K562 (cell line): ENCODE results near the gene SCGB2B2. TPM values are rescaled to one million over a fixed set of nuclear protein-coding genes. Genes with fewer than 3 reads are reported as not detected.
A peak's percentile ranks its signal among the peaks of the same experiment; 100 is the strongest.

Experiments
- ATAC-seq: fragments of 200-7000 bp; cut with Tn5 transposase; 3 replicates; pipeline ENCODE4 v1.9.1; 2020; ENCODE audit warnings: moderate library complexity
- Bru-seq: library from RNA; stranded (reverse); fragments of 400-500 nt; gene quantifications from one replicate; lab custom pipeline; 2021; lab: Mats Ljungman, UMichigan
- BruChase-seq, 2 experiments: library from RNA; stranded (reverse); fragments of 400-500 nt; gene quantifications; one replicate each; lab custom pipeline; 2021; lab: Mats Ljungman, UMichigan
- BruUV-seq: library from RNA; stranded (reverse); fragments of 400-500 nt; replicated peaks from 2 replicates; lab custom pipeline; 2021; lab: Mats Ljungman, UMichigan
- CTCF ChIA-PET: fragments of 300-600 bp; formaldehyde crosslinking; extraction: SDS; loops from one replicate; lab custom pipeline; 2021; ENCODE audit warnings: low intra/inter-chr PET ratio; lab: Yijun Ruan, JAX
- POLR2A ChIA-PET: fragments of 300-600, 350-650 bp; sonication (Branson Sonifier 250); formaldehyde crosslinking; extraction: SDS; loops from one replicate; lab custom pipeline; 2021; ENCODE audit warnings: antibody characterized with exemption, inconsistent platforms; lab: Yijun Ruan, JAX
- DNase-seq, 4 experiments: peaks; one replicate each; pipeline versions ENCODE4 v3.0.0 to v3.0.0-alpha.2; 2011 to 2018; ENCODE audit warnings: low spot score in 3 of 4, mixed read lengths in 3 of 4; ENCODE audit errors: extremely low read depth in 1 of 4
- FAIRE-seq: peaks from 2 replicates; lab custom pipeline; 2011; peaks lifted over from hg19 to GRCh38; lab: Jason Lieb, UNC
- H2AFZ ChIP-seq: 2 replicates; pipeline ENCODE4 v1.6.0; 2011; ENCODE audit warnings: low read depth, low read length, control low read depth, inconsistent platforms
- H3K27ac ChIP-seq: fragments of 200-600 bp; 3 replicates; pipeline ENCODE4 v1.8.0; 2011; ENCODE audit warnings: low read depth, mild to moderate bottlenecking, control low read depth, inconsistent platforms, low read length, moderate library complexity, mixed read lengths; ENCODE audit errors: extremely low read depth
- H3K27me3 ChIP-seq, 2 experiments: fragments of 300-600 bp in 1 of 2; 2 replicates in 1 of 2; 3 replicates in 1 of 2; pipeline versions ENCODE4 v1.6.0 to v1.8.0; 2011; ENCODE audit warnings: inconsistent platforms in 2 of 2, low read length in 2 of 2, mild to moderate bottlenecking in 1 of 2, mixed read lengths in 1 of 2, moderate library complexity in 1 of 2; ENCODE audit not compliant: control insufficient read depth in 2 of 2, insufficient read depth in 2 of 2
- H3K36me3 ChIP-seq: fragments of 300-600 bp; 3 replicates; pipeline ENCODE4 v1.8.0; 2011; ENCODE audit warnings: mild to moderate bottlenecking, low read length, inconsistent platforms; ENCODE audit not compliant: control insufficient read depth, insufficient read depth
- H3K4me1 ChIP-seq, 2 experiments: fragments of 200-600 bp in 1 of 2; replicated peaks in 1 of 2; 2 replicates in 1 of 2; 3 replicates in 1 of 2; pipeline versions ENCODE4 v1.5.1 to v1.8.0; 2011; ENCODE audit warnings: inconsistent platforms in 2 of 2, low read length in 2 of 2, mild to moderate bottlenecking in 1 of 2, mixed read lengths in 1 of 2, moderate library complexity in 1 of 2; ENCODE audit not compliant: control insufficient read depth in 2 of 2, insufficient read depth in 2 of 2
- H3K4me2 ChIP-seq: 2 replicates; pipeline ENCODE4 v1.6.1; 2011; ENCODE audit warnings: low read length, control low read depth, inconsistent platforms, mixed read lengths; ENCODE audit not compliant: insufficient read depth
- H3K4me3 ChIP-seq: fragments of 200-600 bp; sonication (generic), shearing (Covaris generic); 2 replicates; pipeline ENCODE4 v1.5.1; 2016; ENCODE audit warnings: control low read depth, inconsistent platforms
- H3K79me2 ChIP-seq: fragments of 200-600 bp; 3 replicates; pipeline ENCODE4 v1.8.0; 2011; ENCODE audit warnings: low read length, inconsistent platforms; ENCODE audit not compliant: control insufficient read depth, insufficient read depth
- H3K9ac ChIP-seq, 2 experiments: 2 replicates each; pipeline versions ENCODE4 v1.6.0 to v1.6.1; 2011; ENCODE audit warnings: low read depth in 2 of 2, low read length in 2 of 2, control low read depth in 1 of 2, inconsistent platforms in 1 of 2, mild to moderate bottlenecking in 1 of 2, mixed read lengths in 1 of 2; ENCODE audit not compliant: insufficient read depth in 1 of 2
- H3K9me1 ChIP-seq: one replicate; pipeline ENCODE4 v1.6.0; 2011; ENCODE audit warnings: inconsistent platforms, mild to moderate bottlenecking, low read length, moderate library complexity; ENCODE audit not compliant: control insufficient read depth, insufficient read depth
- H3K9me3 ChIP-seq: replicated peaks from 2 replicates; pipeline ENCODE4 v1.5.1; 2011; ENCODE audit warnings: low read depth, low read length, inconsistent platforms; ENCODE audit not compliant: control insufficient read depth, insufficient read depth
- H4K20me1 ChIP-seq: replicated peaks from 2 replicates; pipeline ENCODE4 v1.6.1; 2011; ENCODE audit warnings: low read length, inconsistent platforms, mixed read lengths; ENCODE audit not compliant: control insufficient read depth, insufficient read depth
- CHD1 ChIP-seq: fragments of 200-600 bp; sonication (generic); IDR thresholded peaks from one replicate; pipeline ENCODE4 v1.6.1; 2012; ENCODE audit warnings: mild to moderate bottlenecking, moderate library complexity, low read length, inconsistent platforms
- ESRRB ChIP-seq: fragments of 250-450 bp; sonication (Bioruptor Pico); IDR thresholded peaks from 2 replicates; pipeline ENCODE4 v1.5.0; 2020; ENCODE audit warnings: mild to moderate bottlenecking, moderate library complexity, borderline replicate concordance
- GABPA ChIP-seq: fragments of 200-800 bp; sonication (Bioruptor generic); conservative IDR thresholded peaks from 2 replicates; pipeline ENCODE4 v1.6.1; 2016; ENCODE audit warnings: low read depth, missing genetic modification characterization, missing compliant biosample characterization
- GTF2E2 ChIP-seq: fragments of 200-800 bp; sonication (Bioruptor generic); IDR thresholded peaks from 2 replicates; pipeline ENCODE4 v1.6.1; 2016; ENCODE audit warnings: missing genetic modification characterization, missing compliant biosample characterization
- KDM5B ChIP-seq: fragments of 200-600 bp; sonication (generic); IDR thresholded peaks from 2 replicates; pipeline ENCODE4 v1.6.1; 2012; ENCODE audit warnings: low read depth, mild to moderate bottlenecking, moderate library complexity, low read length, control low read depth, inconsistent platforms; ENCODE audit not compliant: insufficient replicate concordance
- LARP7 ChIP-seq: fragments of 450-650 bp; IDR thresholded peaks from 2 replicates; pipeline ENCODE4 v1.6.1; 2016
- MBD2 ChIP-seq: sonication (generic); IDR thresholded peaks from 2 replicates; pipeline ENCODE4 v1.6.1; 2016; ENCODE audit warnings: low read depth, borderline replicate concordance
- NFXL1 ChIP-seq: fragments of 450-650 bp; formaldehyde crosslinking; IDR thresholded peaks from 2 replicates; pipeline ENCODE4 v1.4.0; 2021; ENCODE audit warnings: mild to moderate bottlenecking
- NR2C1 ChIP-seq, 2 experiments: fragments of 450-650 bp; IDR thresholded peaks; 2 replicates each; pipeline ENCODE4 v1.6.1; 2017; ENCODE audit warnings: mild to moderate bottlenecking in 2 of 2, antibody characterized with exemption in 1 of 2, inconsistent platforms in 1 of 2, missing compliant biosample characterization in 1 of 2, missing genetic modification characterization in 1 of 2
- PHF8 ChIP-seq: fragments of 200-600 bp; sonication (generic); IDR thresholded peaks from 2 replicates; pipeline ENCODE4 v1.6.1; 2012; ENCODE audit warnings: mixed run types, mild to moderate bottlenecking, inconsistent platforms, low read length, moderate library complexity, borderline replicate concordance
- RBM39 ChIP-seq: fragments of 200-400 bp; formaldehyde crosslinking; optimal IDR thresholded peaks from 2 replicates; pipeline ENCODE3; 2018; ENCODE audit warnings: low read depth, low read length
- RFX5 ChIP-seq: IDR thresholded peaks from 2 replicates; pipeline ENCODE4 v1.6.1; 2011; ENCODE audit warnings: low read depth, mild to moderate bottlenecking, improper control_type of control experiment, low read length
- SLC30A9 ChIP-seq: fragments of 250-450 bp; sonication (Bioruptor Pico); IDR thresholded peaks from 2 replicates; pipeline ENCODE4 v1.8.0; 2022; ENCODE audit warnings: mild to moderate bottlenecking, moderate library complexity
- U2AF1 ChIP-seq: fragments of 200-400 bp; formaldehyde crosslinking; optimal IDR thresholded peaks from 2 replicates; pipeline ENCODE3; 2017; ENCODE audit warnings: mild to moderate bottlenecking, low read depth, low read length, moderate library complexity
- ZFP1 ChIP-seq: fragments of 450-650 bp; formaldehyde crosslinking; IDR thresholded peaks from 2 replicates; pipeline ENCODE4 v1.4.0; 2020; ENCODE audit warnings: mild to moderate bottlenecking, mixed read lengths
- whole genome bisulfite sequencing: fragments of 100-300 bp; shearing (Covaris generic); methylation state at CpG from one replicate; pipeline ENCODE4 v1.1.6; 2016; ENCODE audit warnings: low coverage, mixed read lengths; ENCODE audit not compliant: insufficient coverage; ENCODE audit errors: missing lambda C conversion rate; 5-methylcytosine and 5-hydroxymethylcytosine counted together
- in situ Hi-C: fragments of 300-500 bp; cut with MboI; formaldehyde crosslinking; loops from 4 replicates; pipeline ENCODE4 v1.15.0; 2018; ENCODE audit warnings: inconsistent platforms, mixed read lengths
- intact Hi-C: fragments of 100-400 bp; cut with micrococcal nuclease; formaldehyde crosslinking; loops from 2 replicates; pipeline ENCODE4 v1.14.2; 2022
- long read RNA-seq, 3 experiments: library from polyadenylated mRNA in 2 of 3; library from RNA in 1 of 3; unstranded in 2 of 3; stranded (forward) in 1 of 3; transcript quantifications; one replicate each; pipeline ENCODE4 v2.0.0, GENCODE V29; 2019 to 2022
- polyA minus RNA-seq, 3 experiments: library from RNA; depleted of rRNA, polyadenylated mRNA; stranded (reverse); fragments of >200 nt; gene quantifications; 2 replicates each; pipeline ENCODE4 v1.2.3, GENCODE V29; 2011
- polyA plus RNA-seq, 8 experiments: library from polyadenylated mRNA; depleted of rRNA in 4 of 8; stranded (reverse) in 5 of 8; unstranded in 3 of 8; fragments of >200 nt; fragmentation: Nextera tagmentation in 2 of 8; fragmentation: Illumina TruSeq in 1 of 8; extraction: Ambion mirVana in 2 of 8; extraction: Trizol in 1 of 8; gene quantifications; 2 replicates each; pipeline versions ENCODE4 v1.2.1 to v1.2.3, GENCODE V29; 2011 to 2014; ENCODE audit warnings: inconsistent platforms in 1 of 8, missing spikeins in 1 of 8
- total RNA-seq, 7 experiments: library from RNA; depleted of rRNA in 6 of 7; stranded (reverse); fragments of >200 nt in 6 of 7; fragmentation: Illumina TruSeq in 2 of 7; extraction: Trizol in 2 of 7; gene quantifications; 2 replicates each; pipeline versions ENCODE4 v1.2.1 to v1.2.3, GENCODE V29; 2011 to 2021; ENCODE audit warnings: low replicate concordance in 1 of 7
- TF ChIP-seq, protein P1 (sequence below): fragments of 250-450 bp; sonication (Bioruptor Pico); IDR thresholded peaks from 2 replicates; pipeline ENCODE4 v1.8.0; 2021; ENCODE audit warnings: borderline replicate concordance, mild to moderate bottlenecking, moderate library complexity; ENCODE audit not compliant: poor library complexity, severe bottlenecking
- TF ChIP-seq, protein P2 (sequence below): fragments of 250-450 bp; sonication (Bioruptor Pico); IDR thresholded peaks from 2 replicates; pipeline ENCODE4 v1.9.0; 2021; ENCODE audit warnings: mild to moderate bottlenecking

The SCGB2B2 gene, protein sequence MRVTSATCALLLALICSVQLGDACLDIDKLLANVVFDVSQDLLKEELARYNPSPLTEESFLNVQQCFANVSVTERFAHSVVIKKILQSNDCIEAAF
- total RNA-seq (2011; cell fraction: chromatin; rRNA removed; ENCODE audit: low replicate concordance) = 0.12 and 0.65 TPM in 2 replicates
- not detected in 2 replicates for total RNA-seq (2011; cell fraction: nucleolus; rRNA removed)
- 0.23 and 0.37 TPM in 2 replicates for total RNA-seq (2011; cell fraction: nucleoplasm; rRNA removed)
- total RNA-seq (2014; rRNA removed) (0.20 TPM in 1 of 2 replicates, not detected in the other), total RNA-seq (2014; rRNA removed; fragmentation: Illumina TruSeq; extraction: Trizol) (not detected in 2 replicates), total RNA-seq (2015; rRNA removed; fragmentation: Illumina TruSeq; extraction: Trizol) (0.08 TPM in 1 of 2 replicates, not detected in the other), total RNA-seq (2021) (not detected in 2 replicates), polyA plus RNA-seq (2011; rRNA removed) (not detected in 2 replicates), polyA plus RNA-seq (2014; fragmentation: Illumina TruSeq; extraction: Trizol) (not detected in 2 replicates), polyA plus RNA-seq (2014; fragmentation: Nextera tagmentation; extraction: Ambion mirVana) (not detected), polyA plus RNA-seq (2014; rRNA removed) (not detected in 2 replicates), polyA minus RNA-seq (2011; rRNA and poly(A)+ RNA removed) (not detected in 2 replicates), Bru-seq, nascent RNA (percentile 38 among the genes with signal in this experiment), BruChase-seq, experiment 1, labeled RNA remaining after a 2-hour chase (percentile 42 among the genes with signal in this experiment), BruChase-seq, experiment 2, labeled RNA remaining after a 6-hour chase (percentile 40 among the genes with signal in this experiment)
- polyA plus RNA-seq (2011; cell fraction: cytosol; rRNA removed) = not detected in 2 replicates
- polyA plus RNA-seq (2011; cell fraction: nucleus; rRNA removed) = not detected in 2 replicates
- 0.09 and 0.29 TPM in 2 replicates for polyA plus RNA-seq (2012)
- not detected in 2 replicates for polyA minus RNA-seq (2011; cell fraction: cytosol; rRNA and poly(A)+ RNA removed)
- polyA minus RNA-seq (2011; cell fraction: nucleus; rRNA and poly(A)+ RNA removed) = not detected in 2 replicates
- long read RNA-seq, experiment 1, partial matches to known transcripts = 0 of 1 reads
- long read RNA-seq, experiment 1, other reads (novel, unspliced or antisense) = 1 of 1 reads
- long read RNA-seq, experiment 2 = 0 reads
- long read RNA-seq, experiment 3 = 0 reads

DNA sequence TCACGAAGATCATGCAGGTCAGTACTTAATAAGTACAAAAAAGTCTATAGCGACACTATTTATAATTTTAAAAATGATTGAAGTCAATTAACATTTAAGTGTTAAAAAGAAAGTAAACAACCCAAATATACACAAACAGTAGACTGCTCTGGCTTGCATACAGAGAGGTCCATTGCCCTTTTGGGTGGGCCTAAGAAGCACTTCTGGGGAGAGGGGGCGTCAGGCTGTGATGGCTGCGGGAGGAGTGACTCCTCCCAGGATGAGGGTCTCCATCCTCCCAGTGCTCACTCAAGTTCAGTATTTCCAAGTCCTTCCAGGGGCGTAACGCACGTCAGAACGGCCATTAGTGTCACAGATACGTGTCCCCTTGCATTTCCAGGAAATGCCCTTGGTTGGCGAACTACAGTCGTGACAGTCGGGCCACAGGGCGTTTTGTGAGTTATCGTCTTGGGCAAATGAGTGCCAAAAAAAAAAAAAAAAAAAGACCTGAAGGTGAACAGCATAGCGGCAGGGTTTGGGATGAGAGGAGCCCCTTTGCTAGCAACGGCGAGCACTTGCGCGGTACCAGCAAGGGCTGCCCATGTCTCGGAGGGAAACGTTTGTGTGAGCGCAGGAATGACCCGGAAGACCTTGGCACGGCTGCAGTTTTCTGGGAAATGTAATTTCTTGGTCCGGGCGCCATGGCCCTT is at the start of gene SCGB2B2:
Gene SCGB2B2 (minus strand): TSS at position 463 of the 689 bp plus-strand sequence. CDS start 82,596 bp downstream, outside the sequence.
- Histone ChIP-seq H4K20me1 (no peaks in the 10 kb centered on the region), H3K79me2 (no peaks in the 10 kb centered on the region), H3K4me3 (no peak within 1 kb of the TSS), H3K27me3 (peaks cover 0 to 15% of the 10 kb centered on the region in 2 experiments; a peak in 2 of 5 replicates), H2AFZ (peak within 1 kb of the TSS; percentile 45; the same call in 1 of the 2 replicates), H3K4me2 (no peak within 1 kb of the TSS), H3K27ac (no peak within 1 kb of the TSS), H3K9ac (no peak within 1 kb of the TSS), H3K4me1 (peaks cover 0 to 6% of the 10 kb centered on the region in 2 experiments; a peak in 1 of 5 replicates), H3K36me3 (no peaks in the 10 kb centered on the region), H3K9me3 (no peaks in the 10 kb centered on the region), H3K9me1 (no peaks in the 10 kb centered on the region)
- in situ Hi-C loops (no loop called here), intact Hi-C loops (no loop called here)
- POLR2A ChIA-PET = interaction anchor here (0.7 to 1.0 kb wide), 2 partner anchors 31 to 169 kb away, joined by 4 read pairs; no protein-coding TSS in a partner anchor
- CTCF ChIA-PET = no interaction called here
- no TSS peak for BruUV-seq
- 25% methylated on average over 26 of the region's 26 CpGs for WGBS
- no peak for FAIRE-seq
- DNase-seq = no peak
- no peak for ATAC-seq
- no peak for TF ChIP-seq ZFP1 (CRISPR knock-in tag)
- TF ChIP-seq PHF8 = no peak
- no peak for TF ChIP-seq RFX5
- TF ChIP-seq NFXL1 (CRISPR knock-in tag) = no peak
- TF ChIP-seq KDM5B = no peak
- TF ChIP-seq GTF2E2 (tag) = no peak
- TF ChIP-seq LARP7 = no peak
- no peak for TF ChIP-seq ESRRB (CRISPR knock-in tag)
- TF ChIP-seq NR2C1 (IDR thresholded peaks at IDR 0.05) = peak; percentile 53; the same call in 1 of the 2 replicates
- no peak for TF ChIP-seq NR2C1 (tag; IDR thresholded peaks at IDR 0.05)
- TF ChIP-seq, protein P1, sequence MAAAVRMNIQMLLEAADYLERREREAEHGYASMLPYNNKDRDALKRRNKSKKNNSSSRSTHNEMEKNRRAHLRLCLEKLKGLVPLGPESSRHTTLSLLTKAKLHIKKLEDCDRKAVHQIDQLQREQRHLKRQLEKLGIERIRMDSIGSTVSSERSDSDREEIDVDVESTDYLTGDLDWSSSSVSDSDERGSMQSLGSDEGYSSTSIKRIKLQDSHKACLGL (CRISPR knock-in tag) = no peak
- no peak for TF ChIP-seq SLC30A9 (CRISPR knock-in tag)
- no peak for TF ChIP-seq RBM39
- no peak for TF ChIP-seq GABPA (tag)
- no peak for TF ChIP-seq MBD2
- TF ChIP-seq, protein P2, sequence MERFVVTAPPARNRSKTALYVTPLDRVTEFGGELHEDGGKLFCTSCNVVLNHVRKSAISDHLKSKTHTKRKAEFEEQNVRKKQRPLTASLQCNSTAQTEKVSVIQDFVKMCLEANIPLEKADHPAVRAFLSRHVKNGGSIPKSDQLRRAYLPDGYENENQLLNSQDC (CRISPR knock-in tag) = no peak
- no peak for TF ChIP-seq CHD1
- no peak for TF ChIP-seq U2AF1
